ENCODE results near the gene ONECUT3. TPM values are rescaled to one million over a fixed set of nuclear protein-coding genes. Genes with fewer than 3 reads are reported as not detected.

ONECUT3 gene
- total and polyA plus RNA-seq, 2 donors from 2014 or later: not detected

GRCh38 chr19:1777149-1777548 is 23.8 kb downstream of the ONECUT3 start:
- Histone ChIP-seq H3K27ac (ENCODE audit: low read depth in 2 of 2, low read length in 2 of 2) (no peak overlapping the region), H3K9ac (ENCODE audit: low read length in 3 of 3) (no peak overlapping the region), H3K4me3 (ENCODE audit: low read length in 3 of 3) (no peak overlapping the region), H3K27me3 (ENCODE audit: control insufficient read depth, insufficient read depth, low read length) (peaks cover 36% of the 10 kb centered on the region), H3K9me3 (ENCODE audit: control insufficient read depth in 2 of 3, insufficient read depth in 1 of 3, low read length in 3 of 3) (peaks cover 0 to 7% (median 5%) of the 10 kb centered on the region in 3 donors), H3K36me3 (ENCODE audit: control insufficient read depth in 2 of 3, insufficient read depth in 3 of 3, low read length in 3 of 3) (no peaks in the 10 kb centered on the region), H3K4me1 (ENCODE audit: control insufficient read depth in 2 of 3, insufficient read depth in 2 of 3, low read depth in 1 of 3, low read length in 3 of 3) (no peaks in the 10 kb centered on the region)
- intact Hi-C loops (cut with DNase I): no loop called here
- DNase-seq (peak in 1 of 5 donors; percentile 29), FAIRE-seq (no peak)
- no peak for TF ChIP-seq CTCF (IDR thresholded peaks at IDR 0.05; ENCODE audit: borderline replicate concordance, extremely low read depth, insufficient read depth)

GRCh38 chr19:1779574-1779973 is 26.3 kb downstream of the ONECUT3 start:
- Histone ChIP-seq H3K27me3 (ENCODE audit: control insufficient read depth, insufficient read depth, low read length) (peaks cover 31% of the 10 kb centered on the region), H3K4me1 (ENCODE audit: control insufficient read depth in 2 of 3, insufficient read depth in 2 of 3, low read depth in 1 of 3, low read length in 3 of 3) (no peaks in the 10 kb centered on the region), H3K9ac (ENCODE audit: low read length in 3 of 3) (no peak overlapping the region), H3K4me3 (ENCODE audit: low read length in 3 of 3) (no peak overlapping the region), H3K9me3 (ENCODE audit: control insufficient read depth in 2 of 3, insufficient read depth in 1 of 3, low read length in 3 of 3) (peaks cover 0 to 15% (median 5%) of the 10 kb centered on the region in 3 donors), H3K36me3 (ENCODE audit: control insufficient read depth in 2 of 3, insufficient read depth in 3 of 3, low read length in 3 of 3) (no peaks in the 10 kb centered on the region), H3K27ac (ENCODE audit: low read depth in 2 of 2, low read length in 2 of 2) (no peak overlapping the region)
- intact Hi-C loops (cut with DNase I): no loop called here
- TF ChIP-seq CTCF (IDR thresholded peaks at IDR 0.05; ENCODE audit: borderline replicate concordance, extremely low read depth, insufficient read depth): no peak
- DNase-seq (peak in 1 of 5 donors; percentile 29), FAIRE-seq (no peak)

GRCh38 chr19:1780272-1780958 is 27.1 kb downstream of the ONECUT3 start:
- TF ChIP-seq CTCF (IDR thresholded peaks at IDR 0.05; ENCODE audit: borderline replicate concordance, extremely low read depth, insufficient read depth): no peak
- peaks cover 25% of the 10 kb centered on the region for H3K27me3 ChIP-seq (ENCODE audit: control insufficient read depth, insufficient read depth, low read length)
- H3K4me3 ChIP-seq (ENCODE audit: low read length in 3 of 3): no peak overlapping the region
- H3K36me3 ChIP-seq (ENCODE audit: control insufficient read depth in 2 of 3, insufficient read depth in 3 of 3, low read length in 3 of 3): no peaks in the 10 kb centered on the region
- H3K4me1 ChIP-seq (ENCODE audit: control insufficient read depth in 2 of 3, insufficient read depth in 2 of 3, low read depth in 1 of 3, low read length in 3 of 3): no peaks in the 10 kb centered on the region
- intact Hi-C loops (cut with DNase I): no loop called here
- no peak overlapping the region for H3K9ac ChIP-seq (ENCODE audit: low read length in 3 of 3)
- DNase-seq (peak in 4 of 5 donors; percentile 37 to 55 (median 45)), FAIRE-seq (no peak)
- peaks cover 0 to 15% (median 5%) of the 10 kb centered on the region in 3 donors for H3K9me3 ChIP-seq (ENCODE audit: control insufficient read depth in 2 of 3, insufficient read depth in 1 of 3, low read length in 3 of 3)
- H3K27ac ChIP-seq (ENCODE audit: low read depth in 2 of 2, low read length in 2 of 2): no peak overlapping the region
